ENCODE results near the gene GADD45A.

The GADD45A gene

DNA sequence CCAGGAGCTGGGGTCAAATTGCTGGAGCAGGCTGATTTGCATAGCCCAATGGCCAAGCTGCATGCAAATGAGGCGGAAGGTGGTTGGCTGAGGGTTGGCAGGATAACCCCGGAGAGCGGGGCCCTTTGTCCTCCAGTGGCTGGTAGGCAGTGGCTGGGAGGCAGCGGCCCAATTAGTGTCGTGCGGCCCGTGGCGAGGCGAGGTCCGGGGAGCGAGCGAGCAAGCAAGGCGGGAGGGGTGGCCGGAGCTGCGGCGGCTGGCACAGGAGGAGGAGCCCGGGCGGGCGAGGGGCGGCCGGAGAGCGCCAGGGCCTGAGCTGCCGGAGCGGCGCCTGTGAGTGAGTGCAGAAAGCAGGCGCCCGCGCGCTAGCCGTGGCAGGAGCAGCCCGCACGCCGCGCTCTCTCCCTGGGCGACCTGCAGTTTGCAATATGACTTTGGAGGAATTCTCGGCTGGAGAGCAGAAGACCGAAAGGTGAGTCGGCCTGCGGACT is at the start of gene GADD45A:
Gene GADD45A, plus strand, starts transcription at position 135 of the 491 bp plus-strand sequence. Its CDS starts 294 bp downstream, at position 429.
- Mint-ChIP-seq H3K27me3 (no peaks in the 10 kb centered on the region), H3K4me3 (peak within 1 kb of the TSS; percentile 90 to 95)
- peak; percentile 85 for ATAC-seq

DNA sequence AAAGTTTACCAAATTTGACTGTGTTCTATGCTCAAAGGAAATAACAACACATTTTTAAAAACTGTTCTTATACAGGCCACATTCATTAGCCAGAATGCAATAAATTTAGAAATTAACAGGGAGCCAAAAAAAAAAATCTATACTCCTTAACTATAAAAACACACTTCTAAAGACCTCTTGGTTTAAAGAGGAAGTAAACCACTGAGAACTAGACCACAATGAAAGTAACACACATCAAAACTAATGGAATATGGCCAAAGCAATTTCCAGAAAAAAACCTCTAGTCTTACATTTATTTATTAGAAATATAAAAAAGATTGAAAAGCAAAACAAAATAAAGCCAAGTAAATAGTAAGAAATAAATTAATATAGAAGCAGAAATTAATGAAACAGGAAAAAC is 48.9 kb upstream of the GADD45A start:
- ATAC-seq: no peak
- Mint-ChIP-seq H3K9me3 (no peaks in the 10 kb centered on the region), H3K4me1 (peaks cover 18% of the 10 kb centered on the region), H3K4me3 (no peak overlapping the region), H3K27ac (no peak overlapping the region), H3K27me3 (no peaks in the 10 kb centered on the region)
- no peak for DNase-seq

More for the DNA sequence above, at the start of gene GADD45A:
- peak; percentile 93 to 97 for DNase-seq
- peaks cover 44% of the 10 kb centered on the region for H3K4me1 Mint-ChIP-seq
- H3K9me3 Mint-ChIP-seq: no peaks in the 10 kb centered on the region
- H3K27ac Mint-ChIP-seq: peak within 1 kb of the TSS; percentile 98

GRCh38 chr1:67639361-67639760 is 45.6 kb upstream of the GADD45A start:
- DNase-seq: no peak
- Mint-ChIP-seq H3K4me1 (peaks cover 16% of the 10 kb centered on the region), H3K9me3 (no peaks in the 10 kb centered on the region), H3K4me3 (no peak overlapping the region), H3K27ac (no peak overlapping the region), H3K27me3 (no peaks in the 10 kb centered on the region)
- no peak for ATAC-seq

GRCh38 chr1:67642629-67643028 is 42.4 kb upstream of the GADD45A start:
- DNase-seq: no peak
- H3K4me1 Mint-ChIP-seq: no peaks in the 10 kb centered on the region
- no peak overlapping the region for H3K4me3 Mint-ChIP-seq
- H3K27me3 Mint-ChIP-seq: no peaks in the 10 kb centered on the region
- H3K27ac Mint-ChIP-seq: no peak overlapping the region
- H3K9me3 Mint-ChIP-seq: no peaks in the 10 kb centered on the region
- no peak for ATAC-seq

GRCh38 chr1:67644566-67644965 is 40.4 kb upstream of the GADD45A start:
- no peaks in the 10 kb centered on the region for H3K9me3 Mint-ChIP-seq
- DNase-seq (no peak), ATAC-seq (no peak)
- no peak overlapping the region for H3K27ac Mint-ChIP-seq
- H3K4me1 Mint-ChIP-seq: no peaks in the 10 kb centered on the region
- H3K4me3 Mint-ChIP-seq: no peak overlapping the region
- H3K27me3 Mint-ChIP-seq: no peaks in the 10 kb centered on the region

DNA sequence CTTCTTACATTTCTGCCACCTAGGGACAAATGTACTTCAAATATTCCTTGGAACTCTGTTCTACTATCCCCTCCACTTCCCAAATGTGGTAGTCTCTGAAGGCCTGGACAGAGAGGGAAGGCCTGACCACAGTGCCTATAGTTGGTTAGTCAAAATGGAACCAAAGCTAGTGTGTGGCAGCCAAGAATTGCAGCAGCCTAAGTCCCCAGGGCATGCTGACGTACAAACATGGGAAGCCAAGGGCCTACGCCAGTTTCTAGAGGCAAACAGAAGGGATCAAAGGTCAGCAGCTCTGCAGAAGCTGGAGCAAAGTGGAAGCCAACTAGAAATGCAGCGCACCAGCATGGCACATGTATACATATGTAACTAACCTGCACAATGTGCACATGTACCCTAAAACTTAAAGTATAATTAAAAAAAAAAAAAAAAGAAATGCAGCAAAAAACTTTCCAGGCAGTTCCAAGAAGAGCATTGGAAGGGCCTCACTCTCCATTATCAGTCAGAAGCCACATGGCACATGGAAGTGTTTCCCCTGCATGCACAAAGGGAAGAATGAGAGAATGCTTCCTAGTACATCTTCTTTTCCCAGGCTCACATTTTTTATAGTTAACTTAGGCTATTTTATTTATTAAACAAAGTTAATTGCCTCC is 39.4 kb upstream of the GADD45A start:
- no peaks in the 10 kb centered on the region for H3K27me3 Mint-ChIP-seq
- H3K9me3 Mint-ChIP-seq: no peaks in the 10 kb centered on the region
- no peak overlapping the region for H3K4me3 Mint-ChIP-seq
- H3K27ac Mint-ChIP-seq: no peak overlapping the region
- no peaks in the 10 kb centered on the region for H3K4me1 Mint-ChIP-seq
- ATAC-seq (no peak), DNase-seq (no peak)

DNA sequence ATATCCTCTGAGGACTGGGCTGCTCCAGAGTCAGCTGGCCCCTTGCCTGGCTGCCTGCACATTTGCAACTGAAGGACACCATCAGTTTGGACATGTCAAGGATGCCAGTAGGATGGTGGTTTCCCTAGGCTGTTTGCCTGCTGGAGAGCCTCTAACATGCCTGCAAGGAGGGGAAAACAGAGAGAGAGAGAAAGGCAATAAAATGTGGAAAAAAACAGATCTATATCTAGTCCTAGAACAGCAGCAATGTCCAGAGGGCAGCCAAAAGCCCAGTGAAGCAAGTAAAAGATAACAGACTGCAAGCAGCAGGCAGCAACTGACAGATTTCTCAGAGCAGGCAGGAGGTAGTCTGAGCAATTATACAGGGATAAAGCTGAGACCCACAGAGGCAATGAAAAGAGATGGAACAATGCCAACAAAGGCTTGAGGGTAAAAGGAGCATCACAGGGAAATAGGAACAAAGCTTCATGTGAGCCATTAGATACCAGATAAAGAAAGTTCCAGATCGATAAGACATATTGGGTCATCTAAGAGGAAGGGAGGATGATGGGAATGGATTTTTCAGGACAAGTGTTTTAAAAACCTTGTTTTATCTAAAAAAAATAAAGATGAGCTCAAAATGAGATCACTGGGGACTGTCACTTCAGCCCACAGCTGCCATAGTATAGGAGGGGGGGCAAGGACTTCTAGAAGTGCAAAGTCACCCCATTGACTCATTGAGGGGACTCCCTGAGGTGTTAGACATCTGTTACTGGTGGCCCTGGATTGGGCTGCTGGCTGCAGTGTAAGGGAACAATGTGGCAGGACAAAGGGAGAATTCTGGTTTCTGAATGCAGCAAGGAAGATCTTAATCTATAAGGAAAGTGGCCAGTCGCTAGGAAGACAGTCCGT is 38.6 kb upstream of the GADD45A start:
- no peak for DNase-seq
- Mint-ChIP-seq H3K27ac (no peak overlapping the region), H3K4me1 (no peaks in the 10 kb centered on the region), H3K9me3 (no peaks in the 10 kb centered on the region), H3K4me3 (no peak overlapping the region), H3K27me3 (no peaks in the 10 kb centered on the region)
- peak; percentile 45 for ATAC-seq

- ATAC-seq: no peak
- Mint-ChIP-seq H3K9me3 (no peaks in the 10 kb centered on the region), H3K4me3 (no peak overlapping the region), H3K4me1 (no peaks in the 10 kb centered on the region), H3K27me3 (no peaks in the 10 kb centered on the region), H3K27ac (no peak overlapping the region)
- DNase-seq: no peak
Measured at GRCh38 chr1:67647036-67647798, 37.8 kb upstream of the GADD45A start.

- no peak overlapping the region for H3K4me3 Mint-ChIP-seq
- DNase-seq (no peak), ATAC-seq (no peak)
- H3K27me3 Mint-ChIP-seq: peaks cover under 1% of the 10 kb centered on the region
- H3K4me1 Mint-ChIP-seq: no peaks in the 10 kb centered on the region
- H3K9me3 Mint-ChIP-seq: no peaks in the 10 kb centered on the region
- H3K27ac Mint-ChIP-seq: no peak overlapping the region
Measured at GRCh38 chr1:67647814-67648358, 37.1 kb upstream of the GADD45A start.

- no peaks in the 10 kb centered on the region for H3K4me1 Mint-ChIP-seq
- peak overlapping the region in 1 of 2 donors; percentile 61 for H3K27ac Mint-ChIP-seq
- DNase-seq (no peak), ATAC-seq (no peak)
- peaks cover 9% of the 10 kb centered on the region for H3K27me3 Mint-ChIP-seq
- no peaks in the 10 kb centered on the region for H3K9me3 Mint-ChIP-seq
- no peak overlapping the region for H3K4me3 Mint-ChIP-seq
Measured at GRCh38 chr1:67648582-67649326, 36.2 kb upstream of the GADD45A start.

- ATAC-seq: no peak
- Mint-ChIP-seq H3K4me1 (no peaks in the 10 kb centered on the region), H3K27me3 (peaks cover 10% of the 10 kb centered on the region)
Measured at GRCh38 chr1:67650061-67650460, 34.9 kb upstream of the GADD45A start.

DNA sequence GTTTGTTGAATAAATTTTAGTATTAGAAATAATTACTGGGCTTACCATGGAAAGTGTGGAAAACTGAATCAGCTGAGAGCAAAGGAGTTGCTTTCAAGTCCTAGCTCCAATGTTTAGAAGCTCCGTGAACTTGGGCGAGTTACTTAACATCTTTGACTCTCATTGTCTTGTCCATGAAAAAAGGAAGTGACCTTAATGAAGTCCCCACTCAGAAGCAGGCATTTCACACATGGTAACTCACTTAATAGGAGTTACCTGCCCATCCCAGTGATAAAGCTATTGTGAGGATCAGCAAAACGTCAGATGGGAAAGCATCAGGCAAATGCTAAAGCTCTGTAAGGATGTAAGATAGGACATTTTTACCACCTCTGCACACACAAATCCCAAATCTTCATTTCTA is 34.0 kb upstream of the GADD45A start:
- Mint-ChIP-seq H3K27me3 (peaks cover 10% of the 10 kb centered on the region), H3K4me1 (no peaks in the 10 kb centered on the region), H3K4me3 (no peak overlapping the region), H3K27ac (no peak overlapping the region), H3K9me3 (no peaks in the 10 kb centered on the region)
- ATAC-seq (no peak), DNase-seq (no peak)

More at GRCh38 chr1:67650061-67650460, 34.9 kb upstream of the GADD45A start:
- DNase-seq: no peak
- no peaks in the 10 kb centered on the region for H3K9me3 Mint-ChIP-seq
- no peak overlapping the region for H3K4me3 Mint-ChIP-seq
- no peak overlapping the region for H3K27ac Mint-ChIP-seq

DNA sequence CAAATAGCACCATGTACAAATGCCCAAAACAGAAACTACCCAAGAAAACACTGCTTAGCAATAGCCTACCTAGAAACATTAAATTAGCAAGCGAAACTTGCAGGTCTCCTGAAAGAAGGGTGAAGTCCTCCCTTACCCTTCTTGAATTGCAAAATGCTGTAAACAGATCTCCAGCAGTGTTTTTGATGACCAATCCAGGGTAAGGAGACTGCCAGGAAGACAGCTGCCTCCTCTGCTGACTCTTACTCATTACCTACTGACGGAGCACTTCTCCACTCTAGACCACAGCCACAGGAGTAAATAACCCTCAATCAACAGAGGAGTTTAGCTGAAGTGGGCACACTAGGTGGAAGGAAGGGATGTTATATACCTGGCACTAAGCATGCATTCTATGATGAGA is 32.2 kb upstream of the GADD45A start:
- Mint-ChIP-seq H3K4me1 (no peaks in the 10 kb centered on the region), H3K4me3 (no peak overlapping the region), H3K27me3 (peaks cover 10% of the 10 kb centered on the region), H3K27ac (no peak overlapping the region), H3K9me3 (no peaks in the 10 kb centered on the region)
- ATAC-seq (peak; percentile 56), DNase-seq (no peak)

- Mint-ChIP-seq H3K9me3 (no peaks in the 10 kb centered on the region), H3K4me3 (no peak overlapping the region), H3K4me1 (no peaks in the 10 kb centered on the region), H3K27ac (peak overlapping the region in 1 of 2 donors; percentile 15), H3K27me3 (peaks cover 10% of the 10 kb centered on the region)
- ATAC-seq (no peak), DNase-seq (no peak)
Measured at GRCh38 chr1:67653304-67653703, 31.7 kb upstream of the GADD45A start.

DNA sequence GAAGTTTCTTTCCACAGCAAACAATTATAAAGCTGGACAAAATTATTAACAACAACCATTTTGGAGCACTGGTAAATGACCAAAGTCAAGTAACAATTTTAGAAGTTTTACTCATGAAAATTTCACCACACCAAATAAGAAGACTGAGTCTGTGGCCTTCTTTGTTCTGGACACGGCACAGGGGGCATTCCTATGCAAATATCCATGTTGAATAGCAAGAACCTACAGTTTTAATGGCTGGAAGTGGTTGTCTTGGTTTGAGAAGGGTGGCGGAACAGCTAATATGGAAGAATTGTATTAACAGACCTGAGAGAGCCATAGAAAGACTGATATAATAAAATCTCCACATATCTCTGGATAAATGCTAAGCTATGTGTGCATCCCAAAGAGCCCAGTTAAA is 29.4 kb upstream of the GADD45A start:
- no peaks in the 10 kb centered on the region for H3K4me1 Mint-ChIP-seq
- no peak overlapping the region for H3K4me3 Mint-ChIP-seq
- ATAC-seq (no peak), DNase-seq (no peak)
- no peaks in the 10 kb centered on the region for H3K9me3 Mint-ChIP-seq
- peaks cover 21% of the 10 kb centered on the region for H3K27me3 Mint-ChIP-seq
- peak overlapping the region in 1 of 2 donors; percentile 59 for H3K27ac Mint-ChIP-seq
